ENCODE results near the gene NFIB.

DNA sequence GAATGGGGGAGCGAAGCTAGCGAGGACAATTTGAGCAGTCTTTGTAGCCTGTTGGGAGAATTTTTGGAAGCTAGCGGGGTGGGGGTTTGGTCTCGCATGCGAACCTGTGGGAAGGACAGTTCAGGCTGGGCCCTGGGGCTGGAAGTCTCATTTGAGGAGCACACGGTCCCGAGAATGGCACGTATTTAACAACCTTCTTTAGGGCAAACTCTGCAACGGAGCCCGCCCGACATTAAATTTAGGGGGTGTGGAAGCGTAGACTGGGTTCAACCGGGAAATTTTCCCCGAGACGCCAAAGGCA is 35.2 kb upstream of the NFIB start:
- TF ChIP-seq EZH2 (IDR thresholded peaks at IDR 0.05; ENCODE audit: insufficient read depth, poor library complexity, severe bottlenecking) (no peak), EZH2phosphoT487 (IDR thresholded peaks at IDR 0.05; ENCODE audit: insufficient read depth, low read depth) (no peak)

Data from GM23248 (cell line).